Neural cell (in vitro differentiated cells): ENCODE measurements around the gene HHATL. TPM values are rescaled to one million over a fixed set of nuclear protein-coding genes. Genes with fewer than 3 reads are reported as not detected.

ENCODE experiments used
- H2AFZ ChIP-seq: fragments of 200-600, 300-800 bp; sonication (generic), shearing (Covaris generic); 2 replicates; pipeline ENCODE4 v1.6.0; 2014; ENCODE audit warnings: low read depth, mild to moderate bottlenecking, antibody characterized with exemption, low read length, moderate library complexity
- H3F3A ChIP-seq: fragments of 200-600 bp; shearing (Covaris generic); 2 replicates; pipeline ENCODE4 v1.6.1; 2016; ENCODE audit warnings: mild to moderate bottlenecking, moderate library complexity, mixed read lengths, antibody characterized with exemption, low read length; ENCODE audit not compliant: insufficient read depth, poor library complexity, severe bottlenecking
- H3K27ac ChIP-seq: fragments of 200-600, 300-800 bp; sonication (generic), shearing (Covaris generic); 2 replicates; pipeline ENCODE4 v1.5.1; 2014; ENCODE audit warnings: mild to moderate bottlenecking, low read length, moderate library complexity
- H3K27me3 ChIP-seq: fragments of 300-800, 200-600 bp; sonication (generic), shearing (Covaris generic); 2 replicates; pipeline ENCODE4 v1.6.0; 2014; ENCODE audit warnings: mild to moderate bottlenecking, low read depth, low read length, moderate library complexity; ENCODE audit not compliant: insufficient read depth
- H3K36me3 ChIP-seq: fragments of 300-800, 200-600 bp; sonication (generic), shearing (Covaris generic); 2 replicates; pipeline ENCODE4 v1.5.1; 2014; ENCODE audit warnings: mild to moderate bottlenecking, antibody characterized with exemption, low read length, moderate library complexity; ENCODE audit not compliant: insufficient read depth
- H3K4me2 ChIP-seq: fragments of 300-800, 200-600 bp; sonication (generic), shearing (Covaris generic); 2 replicates; pipeline ENCODE4 v1.6.0; 2014; ENCODE audit warnings: mild to moderate bottlenecking, low read length
- H3K4me3 ChIP-seq: fragments of 300-800, 200-600 bp; sonication (generic), shearing (Covaris generic); 2 replicates; pipeline ENCODE4 v1.5.1; 2014; ENCODE audit warnings: mild to moderate bottlenecking, low read length, moderate library complexity
- H3K79me2 ChIP-seq: fragments of 200-600 bp; shearing (Covaris generic); replicated peaks from 2 replicates; pipeline ENCODE4 v1.6.0; 2014; ENCODE audit warnings: mild to moderate bottlenecking, low read length, moderate library complexity; ENCODE audit not compliant: insufficient read depth
- H3K9ac ChIP-seq: fragments of 300-800, 200-600 bp; sonication (generic), shearing (Covaris generic); 2 replicates; pipeline ENCODE4 v1.6.1; 2016; ENCODE audit warnings: mild to moderate bottlenecking, low read length, mixed read lengths
- H3K9me2 ChIP-seq: fragments of 200-600 bp; shearing (Covaris generic); 2 replicates; pipeline ENCODE4 v1.6.1; 2016; ENCODE audit warnings: mild to moderate bottlenecking, low read length, mixed read lengths; ENCODE audit not compliant: insufficient read depth
- H3K9me3 ChIP-seq: fragments of 200-600, 300-800 bp; sonication (generic), shearing (Covaris generic); 2 replicates; pipeline ENCODE4 v1.6.1; 2016; ENCODE audit warnings: mild to moderate bottlenecking, mixed run types, low read length, moderate library complexity, mixed read lengths
- H4K20me1 ChIP-seq: fragments of 200-600 bp; shearing (Covaris generic); 2 replicates; pipeline ENCODE4 v1.6.1; 2016; ENCODE audit warnings: mild to moderate bottlenecking, mixed run types; ENCODE audit not compliant: insufficient read depth
- EP300 ChIP-seq: fragments of 450-650 bp; conservative IDR thresholded peaks from 2 replicates; pipeline ENCODE4 v1.6.1; 2014; ENCODE audit warnings: antibody characterized with exemption, mild to moderate bottlenecking, moderate library complexity; ENCODE audit not compliant: poor library complexity, severe bottlenecking
- EZH2 ChIP-seq: fragments of 200-600, 300-800 bp; shearing (Covaris generic), sonication (generic); IDR thresholded peaks from 2 replicates; pipeline ENCODE4 v1.6.1; 2014; ENCODE audit warnings: antibody characterized with exemption, low read length, borderline replicate concordance, mild to moderate bottlenecking; ENCODE audit not compliant: insufficient read depth, poor library complexity, severe bottlenecking
- MXI1 ChIP-seq: fragments of 450-650 bp; conservative IDR thresholded peaks from 2 replicates; pipeline ENCODE4 v1.6.1; 2014; ENCODE audit warnings: antibody characterized with exemption, mild to moderate bottlenecking; ENCODE audit not compliant: poor library complexity, severe bottlenecking
- POLR2AphosphoS5 ChIP-seq: IDR thresholded peaks from 2 replicates; pipeline ENCODE4 v1.6.1; 2012
- RAD21 ChIP-seq: fragments of 450-650 bp; conservative IDR thresholded peaks from 2 replicates; pipeline ENCODE4 v1.6.1; 2014; ENCODE audit warnings: antibody characterized with exemption, mild to moderate bottlenecking, moderate library complexity
- REST ChIP-seq: IDR thresholded peaks from 2 replicates; pipeline ENCODE4 v1.6.1; 2012; ENCODE audit warnings: borderline replicate concordance
- SMC3 ChIP-seq: fragments of 450-650 bp; conservative IDR thresholded peaks from 2 replicates; pipeline ENCODE4 v1.6.1; 2014; ENCODE audit warnings: antibody characterized with exemption, mild to moderate bottlenecking, moderate library complexity; ENCODE audit not compliant: poor library complexity
- TAF1 ChIP-seq: IDR thresholded peaks from 2 replicates; pipeline ENCODE4 v1.6.1; 2012; ENCODE audit warnings: low read depth
- polyA plus RNA-seq: library from polyadenylated mRNA; depleted of rRNA; stranded (reverse); fragments of >200 nt; gene quantifications from 2 replicates; pipeline ENCODE4 v1.2.3, GENCODE V29; 2014
- TF ChIP-seq, protein P1 (sequence below): fragments of 450-650 bp; IDR thresholded peaks from 2 replicates; pipeline ENCODE4 v1.5.1; 2014; ENCODE audit warnings: antibody characterized with exemption, mild to moderate bottlenecking, moderate library complexity; ENCODE audit not compliant: poor library complexity, severe bottlenecking

HHATL gene
- polyA plus RNA-seq, 1 donor from 2014 or later: not detected

- Histone ChIP-seq H2AFZ (no peak overlapping the region), H3K79me2 (no peaks in the 10 kb centered on the region), H3K27ac (no peak overlapping the region), H3K9me3 (no peaks in the 10 kb centered on the region), H3K27me3 (no peaks in the 10 kb centered on the region), H4K20me1 (no peaks in the 10 kb centered on the region), H3F3A (no peaks in the 10 kb centered on the region), H3K36me3 (no peaks in the 10 kb centered on the region), H3K9me2 (no peaks in the 10 kb centered on the region), H3K4me2 (no peak overlapping the region), H3K4me3 (no peak overlapping the region), H3K9ac (no peak overlapping the region)
- TF ChIP-seq POLR2AphosphoS5: no peak
- TF ChIP-seq RAD21: no peak
- no peak for TF ChIP-seq EZH2
- TF ChIP-seq, protein P1, sequence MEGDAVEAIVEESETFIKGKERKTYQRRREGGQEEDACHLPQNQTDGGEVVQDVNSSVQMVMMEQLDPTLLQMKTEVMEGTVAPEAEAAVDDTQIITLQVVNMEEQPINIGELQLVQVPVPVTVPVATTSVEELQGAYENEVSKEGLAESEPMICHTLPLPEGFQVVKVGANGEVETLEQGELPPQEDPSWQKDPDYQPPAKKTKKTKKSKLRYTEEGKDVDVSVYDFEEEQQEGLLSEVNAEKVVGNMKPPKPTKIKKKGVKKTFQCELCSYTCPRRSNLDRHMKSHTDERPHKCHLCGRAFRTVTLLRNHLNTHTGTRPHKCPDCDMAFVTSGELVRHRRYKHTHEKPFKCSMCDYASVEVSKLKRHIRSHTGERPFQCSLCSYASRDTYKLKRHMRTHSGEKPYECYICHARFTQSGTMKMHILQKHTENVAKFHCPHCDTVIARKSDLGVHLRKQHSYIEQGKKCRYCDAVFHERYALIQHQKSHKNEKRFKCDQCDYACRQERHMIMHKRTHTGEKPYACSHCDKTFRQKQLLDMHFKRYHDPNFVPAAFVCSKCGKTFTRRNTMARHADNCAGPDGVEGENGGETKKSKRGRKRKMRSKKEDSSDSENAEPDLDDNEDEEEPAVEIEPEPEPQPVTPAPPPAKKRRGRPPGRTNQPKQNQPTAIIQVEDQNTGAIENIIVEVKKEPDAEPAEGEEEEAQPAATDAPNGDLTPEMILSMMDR: no peak
- no peak for TF ChIP-seq SMC3
- TF ChIP-seq MXI1: no peak
- no peak for TF ChIP-seq EP300
- TF ChIP-seq TAF1: no peak
- TF ChIP-seq REST: no peak
Observed at GRCh38 chr3:42681361-42682038, 21.1 kb downstream of the HHATL start.

GRCh38 chr3:42680806-42681205 lies 21.8 kb downstream of the HHATL start:
- Histone ChIP-seq H3K9ac (no peak overlapping the region), H3F3A (no peaks in the 10 kb centered on the region), H3K4me3 (no peak overlapping the region), H3K27me3 (no peaks in the 10 kb centered on the region), H3K9me2 (no peaks in the 10 kb centered on the region), H2AFZ (no peak overlapping the region), H4K20me1 (no peaks in the 10 kb centered on the region), H3K36me3 (no peaks in the 10 kb centered on the region), H3K79me2 (no peaks in the 10 kb centered on the region), H3K27ac (no peak overlapping the region), H3K9me3 (no peaks in the 10 kb centered on the region), H3K4me2 (no peak overlapping the region)
- TF ChIP-seq REST (no peak), EZH2 (no peak), EP300 (no peak), SMC3 (no peak), MXI1 (no peak), RAD21 (no peak), TAF1 (no peak), POLR2AphosphoS5 (no peak)
- TF ChIP-seq, protein P1: no peak
